Aorta (tissue), 5 donors: ENCODE data around the gene STIM1. TPM values are rescaled to one million over a fixed set of nuclear protein-coding genes. Genes with fewer than 3 reads are reported as not detected.
A peak's percentile ranks its signal among the peaks of the same experiment; 100 is the strongest.

Experiments used
- ATAC-seq: fragments of 200-7000 bp; cut with Tn5 transposase; one replicate; pipeline ENCODE4 v1.9.1; 2022; ENCODE audit warnings: moderate library complexity; ENCODE audit not compliant: low FRiP score
- DNase-seq, 2 donors: peaks; one replicate each; pipeline ENCODE4 v3.0.0-alpha.2; 2020
- H3K27ac ChIP-seq, 2 donors: one replicate each; pipeline ENCODE4 v1.5.1; 2013; ENCODE audit warnings: low read length in 2 of 2, mild to moderate bottlenecking in 2 of 2, moderate library complexity in 2 of 2, control low read depth in 1 of 2, inconsistent platforms in 1 of 2, low read depth in 1 of 2
- H3K27me3 ChIP-seq, 2 donors: one replicate each; pipeline ENCODE4 v1.6.1; 2013; ENCODE audit warnings: control low read depth in 1 of 2, low read length in 1 of 2, mild to moderate bottlenecking in 1 of 2, moderate library complexity in 1 of 2; ENCODE audit not compliant: insufficient read depth in 2 of 2, control insufficient read depth in 1 of 2
- H3K36me3 ChIP-seq, 2 donors: one replicate each; pipeline ENCODE4 v1.6.1; 2013; ENCODE audit warnings: control low read depth in 1 of 2, low read length in 1 of 2, mild to moderate bottlenecking in 1 of 2; ENCODE audit not compliant: insufficient read depth in 2 of 2, control insufficient read depth in 1 of 2
- H3K4me1 ChIP-seq, 2 donors: one replicate each; pipeline ENCODE4 v1.6.1; 2013; ENCODE audit warnings: low read length in 2 of 2, control low read depth in 1 of 2, mild to moderate bottlenecking in 1 of 2, moderate library complexity in 1 of 2; ENCODE audit not compliant: insufficient read depth in 2 of 2, control insufficient read depth in 1 of 2
- H3K4me3 ChIP-seq, 2 donors: one replicate each; pipeline ENCODE4 v1.5.1; 2013; ENCODE audit warnings: low read length in 2 of 2, control low read depth in 1 of 2, mild to moderate bottlenecking in 1 of 2
- H3K9me3 ChIP-seq: one replicate; pipeline ENCODE4 v1.6.1; 2013; ENCODE audit warnings: mild to moderate bottlenecking, low read length; ENCODE audit not compliant: control insufficient read depth
- WGBS, 2 donors: extraction: QIAGEN DNeasy Blood & Tissue Kit; methylation state at CpG; one replicate each; pipeline ENCODE4 v1.1.7; 2013; 5-methylcytosine and 5-hydroxymethylcytosine counted together
- intact Hi-C, 2 donors: fragments of 100-400 bp; cut with DNase I; formaldehyde crosslinking; loops; one replicate each; pipeline versions ENCODE4 v1.14.2 to v1.15.0; 2022
- polyA plus RNA-seq, 2 donors: library from polyadenylated mRNA; stranded (reverse); fragments of 200-250 nt; gene quantifications; one replicate each; pipeline ENCODE4 v1.2.3, GENCODE V29; 2013
- total RNA-seq, 2 donors: library from RNA; stranded (reverse); fragmentation: NEBNext Ultra II Directional; extraction: Animal tissue kit (Norgen Biotek cat#: 25700); gene quantifications; one replicate each; pipeline ENCODE4 v1.2.1, GENCODE V29; 2021
- donor health status: healthy with polysubstance abuse.
- donor health status: Bipolar disorder and iron deficiency.
- donor health status: DM: no; HTN: no; CAD: no.
- donor health status: DM: no; HTN: no; CAD: no.
- donor health status: DM: yes; HTN: yes; CAD: no.

STIM1 gene
- total and polyA plus RNA-seq, 4 donors: 14.9 to 69.5 (median 48.8) TPM

GRCh38 chr11:3946455-3947017, 91.1 kb downstream of the STIM1 start:
- DNase-seq (no peak), ATAC-seq (peak; percentile 64)
- intact Hi-C loops: loop anchor here (5.0 to 10.0 kb wide), 2 partner anchors 89 to 118 kb away; partner anchors contain the start of gene STIM1 (in 1 of the 2)
- Histone ChIP-seq H3K4me3 (no peak overlapping the region), H3K9me3 (no peaks in the 10 kb centered on the region), H3K27ac (peak overlapping the region; percentile 58 to 84), H3K4me1 (peaks cover 7 to 32% of the 10 kb centered on the region in 2 donors), H3K36me3 (no peaks in the 10 kb centered on the region), H3K27me3 (no peaks in the 10 kb centered on the region)
- WGBS, 2 donors: 0 to 3% methylated on average over 2 of the region's 2 CpGs

DNA sequence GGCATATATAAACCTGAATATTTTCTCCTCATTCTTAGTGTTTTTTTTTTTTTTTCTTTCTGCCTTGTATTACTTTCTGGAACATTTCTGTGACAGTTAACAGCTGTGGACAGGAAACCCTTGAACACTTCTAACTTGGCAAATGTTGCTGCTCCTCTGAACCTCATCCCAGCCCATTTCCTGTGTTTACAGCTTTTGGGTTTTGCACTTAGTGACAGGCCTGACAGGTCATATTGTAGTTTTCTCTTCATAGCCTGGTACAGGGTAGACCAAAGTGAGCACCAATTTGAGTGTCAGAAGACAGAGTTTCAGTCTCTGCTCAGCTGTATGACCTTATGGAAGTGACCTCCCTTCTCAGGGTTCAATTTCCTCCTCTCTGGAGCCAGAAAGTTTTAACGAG, 91.6 kb downstream of the STIM1 start:
- H3K36me3 ChIP-seq: no peaks in the 10 kb centered on the region
- H3K27ac ChIP-seq: peak overlapping the region; percentile 84 to 91
- H3K4me3 ChIP-seq: no peak overlapping the region
- peaks cover 7 to 32% of the 10 kb centered on the region in 2 donors for H3K4me1 ChIP-seq
- intact Hi-C loops: loop anchor here (5.0 to 10.0 kb wide), 2 partner anchors 90 to 118 kb away; partner anchors contain the start of gene STIM1 (in 1 of the 2)
- DNase-seq (no peak), ATAC-seq (peak; percentile 66)
- no peaks in the 10 kb centered on the region for H3K27me3 ChIP-seq
- H3K9me3 ChIP-seq: no peaks in the 10 kb centered on the region
- 4 to 5% methylated on average over 1 of the region's 1 CpG for WGBS, 2 donors

DNA sequence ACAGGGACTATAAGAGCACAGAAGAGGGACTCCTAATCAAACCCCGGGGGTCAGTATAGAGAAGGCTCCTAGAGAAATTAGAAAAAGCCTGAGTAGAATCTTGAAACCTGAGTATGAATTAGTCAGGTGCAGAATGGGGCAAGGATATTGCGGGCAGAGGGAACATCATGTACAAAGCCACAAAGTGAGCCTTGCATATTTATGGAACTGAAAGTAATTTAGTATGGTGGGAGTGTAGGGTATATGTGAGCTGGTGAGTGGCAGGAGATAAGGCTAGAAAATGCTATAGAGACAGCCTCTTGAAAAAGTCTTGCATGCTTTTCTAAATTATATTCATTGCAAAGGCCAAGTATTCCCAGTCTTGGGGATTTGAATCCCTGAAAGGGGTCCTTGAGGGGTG, 93.7 kb downstream of the STIM1 start:
- Histone ChIP-seq H3K4me1 (peaks cover 10 to 27% of the 10 kb centered on the region in 2 donors), H3K27ac (peak overlapping the region in 1 of 2 donors; percentile 43), H3K4me3 (no peak overlapping the region), H3K27me3 (no peaks in the 10 kb centered on the region), H3K9me3 (no peaks in the 10 kb centered on the region), H3K36me3 (no peaks in the 10 kb centered on the region)
- intact Hi-C loops: loop anchor here (5.0 to 10.0 kb wide), 2 partner anchors 92 to 116 kb away; partner anchors contain the start of gene STIM1 (in 1 of the 2)
- 92 to 94% methylated on average over 2 of the region's 2 CpGs for WGBS, 2 donors
- DNase-seq (no peak), ATAC-seq (no peak)

DNA sequence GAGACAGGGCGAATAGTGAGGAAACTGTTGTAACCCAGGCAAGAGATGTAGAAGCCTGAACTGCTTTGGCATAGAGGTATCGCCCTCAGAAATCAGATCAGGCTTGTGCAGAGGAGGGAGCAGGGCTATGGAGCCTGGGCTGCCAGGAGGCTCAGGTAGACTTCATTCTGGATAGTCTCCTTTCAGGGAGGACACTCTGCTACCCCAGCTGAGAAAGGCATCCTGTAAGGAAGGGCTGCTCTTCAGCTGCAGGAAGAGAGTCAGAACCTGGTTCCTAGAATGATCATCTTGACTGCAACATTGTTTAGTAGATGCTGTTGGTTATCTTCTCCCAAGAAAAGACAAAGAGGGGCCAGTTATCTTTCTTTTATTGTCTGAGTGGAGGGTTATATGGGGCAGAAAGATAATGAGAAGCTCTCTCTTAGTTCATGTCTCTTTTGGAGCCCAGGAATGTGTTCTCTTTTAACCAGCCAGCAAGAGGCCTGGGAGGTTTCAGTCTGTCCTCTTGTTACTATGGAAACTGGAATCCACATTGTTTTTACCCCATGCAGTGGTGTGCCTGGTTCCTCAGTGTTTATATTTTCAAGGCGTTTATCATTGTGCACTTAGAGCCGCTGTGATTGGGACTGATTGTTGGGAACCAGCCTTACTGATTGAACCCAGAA, 95.7 kb downstream of the STIM1 start:
- ATAC-seq: no peak
- no peaks in the 10 kb centered on the region for H3K36me3 ChIP-seq
- WGBS, 2 donors: 61 to 63% methylated on average over 4 of the region's 4 CpGs
- H3K4me3 ChIP-seq: no peak overlapping the region
- peak overlapping the region in 1 of 2 donors; percentile 50 for H3K27ac ChIP-seq
- H3K27me3 ChIP-seq: no peaks in the 10 kb centered on the region
- H3K9me3 ChIP-seq: no peaks in the 10 kb centered on the region
- DNase-seq: no peak
- intact Hi-C loops: no loop called here
- H3K4me1 ChIP-seq: peaks cover 9 to 22% of the 10 kb centered on the region in 2 donors

- Histone ChIP-seq H3K27ac (no peak overlapping the region), H3K4me3 (no peak overlapping the region), H3K4me1 (peaks cover 5 to 17% of the 10 kb centered on the region in 2 donors), H3K9me3 (no peaks in the 10 kb centered on the region), H3K36me3 (no peaks in the 10 kb centered on the region), H3K27me3 (no peaks in the 10 kb centered on the region)
- intact Hi-C loops: no loop called here
- ATAC-seq (no peak), DNase-seq (no peak)
These were observed 97.3 kb downstream of the STIM1 start for GRCh38 chr11:3952715-3953114.

- Histone ChIP-seq H3K27me3 (no peaks in the 10 kb centered on the region), H3K4me3 (no peak overlapping the region), H3K4me1 (peaks cover 5 to 13% of the 10 kb centered on the region in 2 donors), H3K9me3 (no peaks in the 10 kb centered on the region), H3K36me3 (no peaks in the 10 kb centered on the region), H3K27ac (no peak overlapping the region)
- DNase-seq (no peak), ATAC-seq (no peak)
- intact Hi-C loops: no loop called here
- 96 to 100% methylated on average over 3 of the region's 3 CpGs for WGBS, 2 donors
These were observed 97.9 kb downstream of the STIM1 start for GRCh38 chr11:3953327-3953726.

- Histone ChIP-seq H3K4me1 (peaks cover 5 to 15% of the 10 kb centered on the region in 2 donors), H3K27ac (no peak overlapping the region), H3K36me3 (no peaks in the 10 kb centered on the region), H3K27me3 (no peaks in the 10 kb centered on the region), H3K9me3 (no peaks in the 10 kb centered on the region), H3K4me3 (no peak overlapping the region)
- 97 to 99% methylated on average over 3 of the region's 3 CpGs for WGBS, 2 donors
- DNase-seq (no peak), ATAC-seq (no peak)
- intact Hi-C loops: loop anchor here in 1 of 2 donors (5.0 kb wide), 1 partner anchor 97 kb away; the partner anchor contains the start of gene STIM1
These were observed 99.2 kb downstream of the STIM1 start for GRCh38 chr11:3954448-3955298.

GRCh38 chr11:3955299-3955665, 99.8 kb downstream of the STIM1 start:
- DNase-seq (no peak), ATAC-seq (no peak)
- H3K4me1 ChIP-seq: peaks cover 5 to 15% of the 10 kb centered on the region in 2 donors
- H3K9me3 ChIP-seq: no peaks in the 10 kb centered on the region
- H3K27me3 ChIP-seq: no peaks in the 10 kb centered on the region
- 96 to 100% methylated on average over 1 of the region's 1 CpG for WGBS, 2 donors
- intact Hi-C loops: loop anchor here in 1 of 2 donors (5.0 kb wide), 1 partner anchor 98 kb away; the partner anchor contains the start of gene STIM1
- no peak overlapping the region for H3K27ac ChIP-seq
- no peaks in the 10 kb centered on the region for H3K36me3 ChIP-seq
- no peak overlapping the region for H3K4me3 ChIP-seq
